Right renal cortex interstitium (tissue), 3 donors: ENCODE measurements around the gene DTWD2. TPM values are rescaled to one million over a fixed set of nuclear protein-coding genes. Genes with fewer than 3 reads are reported as not detected.

Experiments used
- DNase-seq, 3 donors: peaks; one replicate each; pipeline ENCODE4 v3.0.0-alpha.2; 2013; ENCODE audit warnings: low read depth in 3 of 3, low spot score in 2 of 3
- polyA plus RNA-seq, 3 donors: library from polyadenylated mRNA; unstranded; fragments of 120-200 nt; gene quantifications; one replicate each; pipeline ENCODE4 v1.2.1, GENCODE V29; 2013; ENCODE audit not compliant: insufficient read length in 3 of 3

The DTWD2 gene
- polyA plus RNA-seq, 3 donors = 12.9 to 14.5 (median 13.8) TPM

DNA sequence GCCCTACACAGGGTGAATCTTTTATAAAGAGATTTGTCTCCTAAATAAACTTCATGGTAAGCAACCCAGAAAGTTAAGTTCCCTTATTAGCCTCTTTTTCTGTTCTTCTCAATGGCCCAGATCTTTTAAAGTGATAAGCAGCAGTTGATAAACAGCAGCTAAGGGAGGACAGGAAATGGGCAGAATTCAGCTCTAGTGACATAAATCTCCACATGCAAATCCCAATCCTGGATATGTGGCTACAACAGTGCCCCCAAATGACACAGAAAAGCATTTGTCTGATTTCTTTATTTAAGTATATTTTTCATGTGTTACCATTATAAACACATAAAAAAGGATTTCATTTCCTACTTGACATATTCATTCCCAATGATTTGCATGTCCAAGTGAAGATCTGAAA, 199.0 kb downstream of the DTWD2 start:
- no peak for DNase-seq

DNA sequence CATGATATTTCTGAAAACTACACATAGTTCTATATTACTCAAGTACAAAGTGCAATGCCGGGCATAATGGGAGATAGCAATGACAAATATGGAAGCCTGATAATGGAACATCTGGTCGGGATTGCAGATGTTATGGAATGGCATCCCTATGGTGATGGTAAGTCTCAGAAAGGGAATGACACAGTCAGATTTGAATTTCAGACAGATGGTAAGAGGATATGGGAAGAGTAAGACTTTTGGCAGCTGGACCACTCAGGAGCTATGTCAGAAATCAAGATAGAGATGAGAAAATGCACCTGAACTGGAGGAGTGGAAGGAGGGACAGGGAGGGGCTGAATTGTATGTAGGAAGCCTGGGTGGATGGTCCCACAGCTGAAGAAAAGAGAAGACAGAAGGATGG, 200.0 kb downstream of the DTWD2 start:
- no peak for DNase-seq

Other genes with a start within 250 kb of the DTWD2 start
- 10 to 100 TPM; 50.6 to 54.3 (median 52.0) TPM for gene DMXL1, start 82.5 kb upstream of the DTWD2 start, polyA plus RNA-seq